NB4 (cell line): ENCODE measurements around the gene ABHD1.

Experiments used
- CTCF ChIP-seq: IDR thresholded peaks from one replicate; pipeline ENCODE4 v1.5.1; 2012; ENCODE audit warnings: low read depth, low read length
- POLR2A ChIP-seq: IDR thresholded peaks from 2 replicates; pipeline ENCODE4 v1.6.1; 2011; ENCODE audit warnings: mild to moderate bottlenecking; ENCODE audit not compliant: insufficient read length; ENCODE audit errors: extremely low read depth

- TF ChIP-seq CTCF (no peak), POLR2A (no peak)
Measured at GRCh38 chr2:27174638-27175037, 51.0 kb downstream of the ABHD1 start.
